Measurements from ENCODE around the gene SPATA16. TPM values are rescaled to one million over a fixed set of nuclear protein-coding genes. Genes with fewer than 3 reads are reported as not detected.
A peak's percentile ranks its signal among the peaks of the same experiment; 100 is the strongest.
"Not testable (repeated sequence)": the region's sequence is repeated elsewhere in the genome, so short reads cannot be mapped to it uniquely, and the experiment has no call there.

Gene SPATA16
- total RNA-seq, 1 donor from 2014 or later = not detected

- ATAC-seq (ENCODE audit: poor library complexity) (no peak), DNase-seq (no peak)
- intact Hi-C loops (cut with DNase I) = no loop called here
These were observed 225.0 kb downstream of the SPATA16 start for GRCh38 chr3:172915911-172916514.

DNA sequence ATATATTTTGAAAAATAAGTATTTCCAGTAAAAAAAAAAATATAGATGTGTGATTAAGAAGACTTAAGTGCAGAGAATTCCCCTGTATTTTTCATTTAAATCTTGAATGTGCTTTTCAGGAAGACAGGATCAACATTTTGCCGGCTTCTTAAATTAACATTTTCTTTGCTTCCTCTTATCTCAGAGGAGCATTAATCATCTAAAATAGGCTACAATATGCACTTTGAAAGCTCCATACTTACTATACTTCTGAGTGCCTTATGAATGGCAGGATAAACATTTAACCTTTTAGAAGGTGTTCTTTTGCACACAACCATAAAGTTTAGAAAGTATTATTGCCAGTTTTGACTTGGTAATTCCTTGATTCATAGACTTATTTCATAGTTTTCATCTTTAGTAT is 226.2 kb downstream of the SPATA16 start:
- ATAC-seq (ENCODE audit: poor library complexity) = no peak
- intact Hi-C loops (cut with DNase I) = no loop called here
- no peak for DNase-seq

DNA sequence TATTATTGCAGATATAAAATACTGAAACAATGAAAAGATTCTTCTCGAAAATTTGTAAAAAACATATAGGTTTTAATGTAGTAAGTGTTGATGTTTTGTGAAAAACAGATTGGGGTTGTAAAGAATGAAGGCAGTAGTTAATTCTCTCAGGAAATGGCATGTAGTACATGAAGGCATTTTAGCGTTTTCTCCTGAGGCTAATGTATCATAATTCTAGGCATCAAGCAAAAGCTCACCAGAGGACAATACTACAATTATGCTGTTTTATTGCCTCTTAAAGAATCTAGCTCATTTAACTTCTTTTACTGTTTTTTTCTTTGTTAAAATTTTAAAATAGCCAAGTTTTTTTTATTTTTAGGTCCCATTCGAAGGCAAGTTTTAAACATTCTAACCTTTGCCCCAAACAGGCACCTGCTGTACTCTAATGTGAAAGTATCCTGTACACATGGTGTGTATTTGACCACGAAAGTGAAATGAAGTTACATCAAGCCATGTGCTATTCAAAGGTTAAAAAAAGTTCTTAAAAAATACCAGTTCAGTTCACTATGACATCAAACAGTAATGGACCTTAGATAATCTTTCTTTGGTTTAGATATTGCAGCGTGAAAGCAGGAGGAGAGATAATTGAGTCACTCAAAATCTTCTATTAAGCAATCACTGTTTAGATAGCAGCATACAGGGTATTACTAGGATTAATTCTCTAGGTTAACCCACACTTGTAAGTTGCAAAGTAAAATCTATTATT is 227.0 kb downstream of the SPATA16 start:
- ATAC-seq (ENCODE audit: poor library complexity) = no peak
- DNase-seq = no peak
- intact Hi-C loops (cut with DNase I) = no loop called here

- no peak for ATAC-seq (ENCODE audit: poor library complexity)
- no peak for DNase-seq
- intact Hi-C loops (cut with DNase I) = no loop called here
These were observed 229.9 kb downstream of the SPATA16 start for GRCh38 chr3:172911142-172911541.

DNA sequence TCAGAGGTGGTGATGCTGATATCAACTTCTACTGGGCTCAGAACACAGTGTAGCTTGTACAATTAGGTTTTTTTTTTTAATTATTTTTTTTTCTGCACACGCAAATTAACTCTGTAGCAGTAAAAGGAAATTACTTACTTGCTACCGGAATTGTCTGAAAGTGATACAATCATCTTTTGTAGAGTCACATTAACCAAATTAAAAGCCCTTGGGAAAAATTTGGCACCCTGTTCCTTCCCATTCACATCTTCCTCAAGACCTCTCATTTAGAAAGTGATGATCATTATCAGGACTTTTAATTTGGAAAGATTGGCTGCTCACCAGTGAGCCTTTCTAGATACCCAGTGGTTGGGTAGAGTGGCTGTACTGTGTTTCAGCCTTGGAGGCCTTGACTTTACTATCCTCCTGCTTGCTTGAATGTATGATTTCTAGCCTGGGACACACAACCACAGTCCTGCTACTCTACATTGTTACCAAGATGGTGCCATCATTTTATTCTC is 232.2 kb downstream of the SPATA16 start:
- ATAC-seq (ENCODE audit: poor library complexity) (no peak), DNase-seq (no peak)
- intact Hi-C loops (cut with DNase I) = no loop called here

GRCh38 chr3:172905451-172905850 is 235.6 kb downstream of the SPATA16 start:
- intact Hi-C loops (cut with DNase I) = no loop called here
- DNase-seq = no peak
- no peak for ATAC-seq (ENCODE audit: poor library complexity)

DNA sequence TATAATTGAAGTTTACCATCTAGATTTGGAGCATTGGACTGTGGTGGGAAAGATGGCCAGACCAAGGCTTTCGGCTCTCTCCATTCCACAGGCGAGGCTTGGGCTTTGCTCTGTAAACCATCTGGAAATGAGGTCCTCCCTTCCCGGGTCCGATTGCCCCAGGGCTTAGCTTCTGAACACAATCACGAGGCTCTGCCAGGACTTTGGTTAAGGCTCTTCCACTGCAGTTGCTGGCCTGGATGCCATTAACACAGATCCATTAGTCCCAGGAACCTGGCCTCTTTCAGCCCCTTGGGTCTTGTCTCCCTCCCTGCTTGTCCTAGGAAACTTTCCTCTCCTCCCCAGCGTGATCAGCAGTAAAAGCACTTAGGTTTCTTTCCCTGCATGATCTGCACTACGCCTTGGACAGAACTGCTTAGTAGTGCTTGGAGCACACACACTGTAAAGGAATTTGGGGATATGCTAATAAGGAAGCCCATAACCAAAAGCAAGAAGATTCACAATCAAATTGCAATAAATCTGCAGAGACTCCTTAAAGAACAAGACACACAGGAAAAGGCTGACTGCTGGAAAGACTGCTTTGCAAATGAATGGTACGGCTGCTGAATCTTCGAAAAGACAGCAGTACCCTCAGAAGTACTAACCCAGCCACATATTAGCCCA is 236.2 kb downstream of the SPATA16 start:
- ATAC-seq (ENCODE audit: poor library complexity) (no peak), DNase-seq (no peak)
- intact Hi-C loops (cut with DNase I) = no loop called here

GRCh38 chr3:172903642-172904320 is 237.3 kb downstream of the SPATA16 start:
- ATAC-seq (ENCODE audit: poor library complexity) (no peak), DNase-seq (peak; percentile 46)
- intact Hi-C loops (cut with DNase I) = no loop called here

DNA sequence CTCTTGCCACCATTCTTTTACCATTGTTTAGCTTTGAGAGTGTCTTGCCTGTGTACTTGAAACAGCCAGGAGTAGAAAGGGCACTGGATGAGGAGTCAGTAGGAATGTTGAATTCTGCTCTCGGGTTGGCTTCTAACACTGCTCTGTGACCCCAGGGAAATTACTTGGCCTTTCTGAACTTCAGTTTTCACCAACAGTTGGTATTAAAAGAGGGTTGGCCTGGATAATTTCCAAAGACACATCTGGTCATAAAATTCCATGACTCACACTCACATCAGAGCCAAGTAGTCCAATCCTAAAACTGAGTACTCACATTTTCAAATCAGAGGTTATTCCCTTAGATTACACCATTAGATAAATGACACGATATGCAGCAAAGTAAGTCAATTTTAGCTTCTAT is 248.9 kb downstream of the SPATA16 start:
- DNase-seq = no peak
- ATAC-seq (ENCODE audit: poor library complexity) = peak; percentile 59
- intact Hi-C loops (cut with DNase I) = no loop called here

DNA sequence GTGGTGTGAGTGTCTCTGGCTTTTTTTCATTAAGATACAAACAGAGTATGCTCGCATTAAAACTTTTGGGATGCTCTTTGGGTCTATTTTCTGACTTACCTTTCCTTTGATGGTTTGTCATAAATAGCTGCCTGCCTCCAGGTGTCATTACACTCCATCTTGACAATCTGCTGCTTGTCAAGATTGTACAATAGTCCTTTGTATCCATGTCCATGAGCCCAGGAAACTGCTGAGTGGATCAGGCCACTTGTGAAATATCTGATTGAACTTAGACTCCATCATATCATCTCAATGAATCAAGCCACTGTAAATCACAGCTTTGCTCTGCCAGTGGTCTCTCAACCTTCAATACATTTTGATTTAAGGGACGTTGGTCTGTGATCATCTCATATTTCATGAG is 255.3 kb downstream of the SPATA16 start:
- intact Hi-C loops (cut with DNase I) = no loop called here
- no peak for ATAC-seq (ENCODE audit: poor library complexity)

GRCh38 chr3:172882563-172882962 is 258.5 kb downstream of the SPATA16 start:
- DNase-seq (no peak), ATAC-seq (ENCODE audit: poor library complexity) (peak; percentile 66)
- intact Hi-C loops (cut with DNase I) = no loop called here

More for the DNA sequence above, 255.3 kb downstream of the SPATA16 start:
- no peak for DNase-seq

DNA sequence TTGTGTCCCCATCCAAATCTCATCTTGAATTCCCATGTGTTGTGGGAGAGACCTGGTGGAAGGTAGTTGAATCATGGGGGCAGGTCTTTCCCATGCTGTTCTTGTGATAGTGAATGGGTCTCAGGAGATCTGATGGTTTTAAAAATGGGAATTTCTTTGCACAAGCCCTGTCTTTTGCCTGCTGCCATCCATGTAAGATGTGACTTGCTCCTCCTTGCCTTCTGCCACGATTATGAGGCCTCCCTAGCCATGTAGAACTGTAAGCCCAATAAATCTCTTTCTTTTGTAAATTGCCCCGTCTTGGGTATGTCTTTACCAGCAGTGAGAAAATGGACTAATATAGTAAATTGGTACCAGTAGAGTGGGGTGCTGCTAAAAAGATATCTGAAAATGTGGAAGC is 261.7 kb downstream of the SPATA16 start:
- DNase-seq; intact Hi-C loops (cut with DNase I); ATAC-seq (ENCODE audit: poor library complexity): not testable (repeated sequence)

- intact Hi-C loops (cut with DNase I) = no loop called here
- no peak for ATAC-seq (ENCODE audit: poor library complexity)
- DNase-seq = no peak
These were observed 264.0 kb downstream of the SPATA16 start for GRCh38 chr3:172877011-172877410.

DNA sequence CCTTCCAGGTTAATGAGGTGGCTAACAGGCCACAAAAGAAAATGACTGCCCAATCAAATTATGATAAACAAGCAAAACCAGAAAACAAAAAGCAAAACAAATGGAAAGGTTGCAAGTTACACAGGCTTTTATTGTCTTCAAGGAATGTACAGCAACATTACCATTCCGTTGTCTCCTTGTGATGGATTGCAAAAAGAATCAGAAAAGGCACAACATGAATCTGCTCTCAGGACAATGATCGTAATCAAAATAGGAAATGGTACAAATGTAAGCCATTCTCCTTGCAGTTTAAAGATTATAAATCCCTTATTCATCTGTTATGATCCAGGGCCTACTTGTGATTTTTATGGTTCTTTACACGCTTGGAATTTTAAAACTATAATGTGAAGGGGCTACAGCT is 264.7 kb downstream of the SPATA16 start:
- ATAC-seq (ENCODE audit: poor library complexity) = no peak
- intact Hi-C loops (cut with DNase I) = no loop called here
- no peak for DNase-seq

DNA sequence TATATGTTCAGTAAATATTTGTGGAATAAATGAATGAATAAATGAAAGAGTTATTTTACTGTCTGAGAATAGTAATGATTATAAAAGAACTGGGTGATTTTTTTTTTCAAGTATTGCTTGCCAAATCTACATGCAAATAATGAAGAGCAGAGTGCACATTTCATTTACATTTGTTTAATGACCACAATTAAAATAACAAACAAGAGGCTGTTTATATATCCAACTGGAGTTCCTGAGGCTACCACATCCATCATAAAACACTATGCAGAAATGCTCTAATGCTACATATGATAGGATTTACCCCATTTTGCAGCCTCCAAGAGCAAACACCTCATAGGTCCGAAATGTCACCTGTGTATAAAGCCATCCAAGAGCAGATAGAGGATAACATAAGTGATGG is 266.0 kb downstream of the SPATA16 start:
- intact Hi-C loops (cut with DNase I) = no loop called here
- DNase-seq (no peak), ATAC-seq (ENCODE audit: poor library complexity) (no peak)

GRCh38 chr3:172869784-172870518 is 271.1 kb downstream of the SPATA16 start:
- peak; percentile 51 for ATAC-seq (ENCODE audit: poor library complexity)
- DNase-seq = no peak
- intact Hi-C loops (cut with DNase I) = no loop called here

- intact Hi-C loops (cut with DNase I) = no loop called here
- no peak for DNase-seq
- ATAC-seq (ENCODE audit: poor library complexity) = peak; percentile 68
These were observed 271.7 kb downstream of the SPATA16 start for GRCh38 chr3:172869368-172869771.

- DNase-seq (no peak), ATAC-seq (ENCODE audit: poor library complexity) (no peak)
- intact Hi-C loops (cut with DNase I) = no loop called here
These were observed 272.3 kb downstream of the SPATA16 start for GRCh38 chr3:172868582-172869200.
